Fibroblast of the aortic adventitia (primary cell): ENCODE measurements around the gene ZNF425. TPM values are rescaled to one million over a fixed set of nuclear protein-coding genes. Genes with fewer than 3 reads are reported as not detected.

Source experiments
- DNase-seq: peaks from one replicate; pipeline ENCODE4 v3.0.0-alpha.2; 2010; ENCODE audit warnings: low read depth
- H3K4me3 ChIP-seq: 2 replicates; pipeline ENCODE4 v1.5.1; 2011; ENCODE audit warnings: low read depth, mild to moderate bottlenecking, control low read depth, low read length, moderate library complexity
- total RNA-seq: library from RNA; depleted of rRNA; stranded (reverse); fragments of >200 nt; gene quantifications from 2 replicates; pipeline ENCODE4 v1.2.3, GENCODE V29; 2012; ENCODE audit warnings: low replicate concordance
- TF ChIP-seq, protein P1 (sequence below): IDR thresholded peaks from 2 replicates; pipeline ENCODE4 v1.5.1; 2011; ENCODE audit warnings: mild to moderate bottlenecking, low read length, control low read depth, inconsistent platforms; ENCODE audit not compliant: insufficient read depth

Gene ZNF425
- total RNA-seq, 1 donor, result 4.3 TPM

DNA sequence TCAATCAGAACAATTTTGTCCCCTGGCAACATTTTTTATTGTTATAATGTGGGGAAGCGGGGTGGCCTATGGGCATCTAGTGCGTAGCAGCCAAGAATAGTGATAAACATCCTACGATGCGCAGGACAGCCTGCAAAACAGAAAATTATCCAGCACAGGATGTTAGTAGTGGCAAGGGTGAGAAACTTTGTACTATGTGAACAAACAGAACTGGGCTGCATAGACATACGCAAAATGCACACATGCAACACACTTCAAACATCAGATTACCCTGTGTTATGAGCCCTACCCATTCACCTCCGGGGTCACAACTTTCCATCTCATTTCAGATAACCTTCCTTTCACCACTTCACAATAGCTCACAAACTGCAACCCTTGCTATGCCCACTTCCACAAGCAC, 38.7 kb downstream of the ZNF425 start:
- TF ChIP-seq, protein P1, sequence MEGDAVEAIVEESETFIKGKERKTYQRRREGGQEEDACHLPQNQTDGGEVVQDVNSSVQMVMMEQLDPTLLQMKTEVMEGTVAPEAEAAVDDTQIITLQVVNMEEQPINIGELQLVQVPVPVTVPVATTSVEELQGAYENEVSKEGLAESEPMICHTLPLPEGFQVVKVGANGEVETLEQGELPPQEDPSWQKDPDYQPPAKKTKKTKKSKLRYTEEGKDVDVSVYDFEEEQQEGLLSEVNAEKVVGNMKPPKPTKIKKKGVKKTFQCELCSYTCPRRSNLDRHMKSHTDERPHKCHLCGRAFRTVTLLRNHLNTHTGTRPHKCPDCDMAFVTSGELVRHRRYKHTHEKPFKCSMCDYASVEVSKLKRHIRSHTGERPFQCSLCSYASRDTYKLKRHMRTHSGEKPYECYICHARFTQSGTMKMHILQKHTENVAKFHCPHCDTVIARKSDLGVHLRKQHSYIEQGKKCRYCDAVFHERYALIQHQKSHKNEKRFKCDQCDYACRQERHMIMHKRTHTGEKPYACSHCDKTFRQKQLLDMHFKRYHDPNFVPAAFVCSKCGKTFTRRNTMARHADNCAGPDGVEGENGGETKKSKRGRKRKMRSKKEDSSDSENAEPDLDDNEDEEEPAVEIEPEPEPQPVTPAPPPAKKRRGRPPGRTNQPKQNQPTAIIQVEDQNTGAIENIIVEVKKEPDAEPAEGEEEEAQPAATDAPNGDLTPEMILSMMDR, result no peak
- no peak for DNase-seq
- no peak overlapping the region for H3K4me3 ChIP-seq

DNA sequence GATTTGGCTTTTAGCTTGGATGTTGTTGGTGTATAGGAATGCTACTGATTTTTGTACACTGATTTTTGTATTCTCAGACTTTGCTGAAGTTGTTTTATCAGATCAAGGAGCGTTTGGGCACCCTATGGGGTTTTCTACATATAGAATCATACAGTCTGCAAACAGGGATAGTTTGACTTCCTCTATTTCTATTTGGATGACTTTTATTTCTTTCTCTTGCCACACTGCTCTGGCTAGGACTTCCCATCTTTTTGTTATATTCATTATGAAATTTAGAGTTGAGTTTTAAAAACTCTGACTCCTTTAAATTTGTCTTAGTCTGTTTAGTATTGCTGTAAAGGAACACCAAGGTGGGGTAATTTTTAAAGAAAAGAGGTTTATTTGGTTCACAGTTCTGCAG, 40.3 kb downstream of the ZNF425 start:
- no peak for DNase-seq
- no peak overlapping the region for H3K4me3 ChIP-seq
- TF ChIP-seq, protein P1, result no peak

DNA sequence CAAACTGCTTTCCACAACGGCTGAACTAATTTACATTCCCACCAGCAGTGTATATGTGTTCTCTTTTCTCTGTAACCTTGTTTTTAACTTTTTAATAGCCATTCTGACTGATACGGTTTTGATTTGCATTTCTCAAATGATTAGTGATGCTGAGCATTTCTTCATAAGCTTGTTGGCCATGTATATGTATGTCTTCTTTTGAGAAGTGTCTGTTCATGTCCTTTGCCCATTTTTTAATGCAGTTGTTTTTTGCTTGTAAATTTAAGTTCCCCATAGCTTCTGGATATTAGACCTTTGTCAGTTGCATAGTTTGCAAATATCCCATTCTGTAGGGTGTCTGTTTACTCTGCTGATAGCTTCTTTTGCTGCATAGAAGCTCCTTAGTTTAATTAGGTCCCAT, 41.7 kb downstream of the ZNF425 start:
- TF ChIP-seq, protein P1, result no peak
- DNase-seq, result no peak
- no peak overlapping the region for H3K4me3 ChIP-seq

DNA sequence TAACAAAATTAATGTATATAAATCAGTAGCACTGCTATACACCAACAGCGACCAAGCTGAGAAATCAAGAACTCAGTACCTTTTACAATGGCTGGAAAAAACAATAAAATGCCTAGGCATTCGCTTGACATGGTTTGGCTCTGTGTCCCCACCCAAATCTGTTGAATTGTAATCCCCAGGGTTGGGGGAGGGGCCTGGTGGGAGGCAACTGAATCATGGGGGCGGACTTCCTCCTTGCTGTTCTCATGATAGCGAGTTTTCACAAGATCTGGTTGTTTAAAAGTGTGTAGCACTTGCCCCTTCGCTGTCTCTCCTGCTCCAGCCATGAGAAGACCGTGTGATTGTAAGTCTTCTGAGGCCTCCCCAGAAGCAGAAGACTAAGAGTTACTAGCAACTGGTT, 44.2 kb downstream of the ZNF425 start:
- no peak for DNase-seq
- TF ChIP-seq, protein P1, result no peak
- no peak overlapping the region for H3K4me3 ChIP-seq

DNA sequence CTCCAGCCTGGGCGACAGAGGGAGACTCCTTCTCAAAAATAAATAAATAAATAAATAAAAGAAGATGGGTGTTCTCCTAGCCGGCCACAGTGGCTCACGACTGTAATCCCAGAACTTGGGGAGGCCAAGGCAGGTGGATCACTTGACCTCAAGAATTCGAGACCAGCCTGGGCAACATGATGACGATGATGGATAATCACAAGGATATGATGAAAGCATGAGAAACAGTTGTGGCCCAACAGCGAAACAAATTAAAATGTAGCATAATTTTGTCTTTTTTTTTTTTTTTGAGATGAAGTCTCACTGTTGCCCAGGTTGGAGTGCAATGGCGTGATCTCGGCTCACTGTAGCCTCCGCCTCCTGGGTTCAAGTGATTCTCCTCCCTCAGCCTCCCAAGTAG, 48.5 kb downstream of the ZNF425 start:
- no peak overlapping the region for H3K4me3 ChIP-seq
- DNase-seq, result no peak
- TF ChIP-seq, protein P1, result no peak

DNA sequence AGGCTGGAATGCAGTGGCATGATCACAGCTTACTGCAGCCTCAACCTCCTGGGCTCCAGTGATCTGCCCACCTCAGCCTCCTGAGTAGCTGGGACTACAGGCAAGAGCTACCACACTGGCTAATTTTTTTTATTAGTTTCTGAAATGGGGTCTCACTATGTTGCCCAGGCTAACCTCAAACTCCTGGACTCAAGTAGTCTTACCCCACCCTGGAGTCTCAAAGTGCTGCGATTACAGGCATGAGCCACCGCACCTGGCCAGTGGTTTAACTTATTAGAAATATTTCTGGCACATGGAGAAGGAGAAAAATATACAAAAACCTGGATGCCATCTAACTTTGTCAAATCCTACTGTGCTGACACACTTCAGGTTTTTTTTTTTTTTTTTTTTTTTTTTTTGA, 50.8 kb downstream of the ZNF425 start:
- TF ChIP-seq, protein P1, result no peak
- DNase-seq, result no peak

DNA sequence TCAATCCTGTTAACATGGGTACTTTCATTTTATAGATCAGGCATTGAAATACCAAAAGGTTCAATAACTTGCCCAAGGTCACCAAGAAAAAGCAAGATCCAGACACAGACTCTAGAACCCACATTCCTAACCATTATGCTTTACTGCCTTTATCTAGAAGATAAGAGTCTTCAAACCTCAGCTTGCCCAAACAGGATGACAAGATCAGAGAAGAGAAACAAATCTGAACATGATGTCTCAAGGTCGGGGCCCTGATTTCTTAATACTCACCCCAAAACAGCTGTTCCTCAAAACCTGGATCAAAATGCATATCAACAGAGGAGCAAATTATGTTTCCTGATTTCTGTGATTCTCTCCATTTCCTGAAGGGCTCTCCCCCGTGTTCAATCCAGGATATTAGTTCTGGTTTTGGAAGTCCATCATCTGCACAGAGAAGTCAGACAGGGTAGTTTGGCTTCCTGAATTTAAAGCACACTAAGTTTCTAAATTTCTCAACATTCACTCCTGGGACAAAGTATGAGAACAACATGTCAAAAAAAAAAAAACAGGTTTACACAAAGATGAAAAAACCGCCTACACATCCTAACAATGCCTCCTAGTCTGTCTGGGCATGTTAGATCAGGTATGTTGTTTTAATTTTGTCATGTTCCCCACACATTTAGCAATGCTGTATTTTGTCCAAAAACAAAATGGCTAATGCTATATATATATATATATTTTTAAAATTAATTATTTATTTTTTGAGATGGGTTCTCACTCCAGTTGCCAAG, 51.8 kb downstream of the ZNF425 start:
- DNase-seq, result no peak
- TF ChIP-seq, protein P1, result no peak
- H3K4me3 ChIP-seq, result no peak overlapping the region

More for the DNA sequence above, 50.8 kb downstream of the ZNF425 start:
- H3K4me3 ChIP-seq, result no peak overlapping the region
